Measurements from ENCODE around the gene SLC66A1. TPM values are rescaled to one million over a fixed set of nuclear protein-coding genes. Genes with fewer than 3 reads are reported as not detected.
A peak's percentile ranks its signal among the peaks of the same experiment; 100 is the strongest.

The SLC66A1 gene
- total and polyA plus RNA-seq, 9 of the 15 experiments (the other 6 are each of a cell fraction or from before 2014, with no cell fraction given), result 1.2 to 40.8 (median 18.6) TPM

DNA sequence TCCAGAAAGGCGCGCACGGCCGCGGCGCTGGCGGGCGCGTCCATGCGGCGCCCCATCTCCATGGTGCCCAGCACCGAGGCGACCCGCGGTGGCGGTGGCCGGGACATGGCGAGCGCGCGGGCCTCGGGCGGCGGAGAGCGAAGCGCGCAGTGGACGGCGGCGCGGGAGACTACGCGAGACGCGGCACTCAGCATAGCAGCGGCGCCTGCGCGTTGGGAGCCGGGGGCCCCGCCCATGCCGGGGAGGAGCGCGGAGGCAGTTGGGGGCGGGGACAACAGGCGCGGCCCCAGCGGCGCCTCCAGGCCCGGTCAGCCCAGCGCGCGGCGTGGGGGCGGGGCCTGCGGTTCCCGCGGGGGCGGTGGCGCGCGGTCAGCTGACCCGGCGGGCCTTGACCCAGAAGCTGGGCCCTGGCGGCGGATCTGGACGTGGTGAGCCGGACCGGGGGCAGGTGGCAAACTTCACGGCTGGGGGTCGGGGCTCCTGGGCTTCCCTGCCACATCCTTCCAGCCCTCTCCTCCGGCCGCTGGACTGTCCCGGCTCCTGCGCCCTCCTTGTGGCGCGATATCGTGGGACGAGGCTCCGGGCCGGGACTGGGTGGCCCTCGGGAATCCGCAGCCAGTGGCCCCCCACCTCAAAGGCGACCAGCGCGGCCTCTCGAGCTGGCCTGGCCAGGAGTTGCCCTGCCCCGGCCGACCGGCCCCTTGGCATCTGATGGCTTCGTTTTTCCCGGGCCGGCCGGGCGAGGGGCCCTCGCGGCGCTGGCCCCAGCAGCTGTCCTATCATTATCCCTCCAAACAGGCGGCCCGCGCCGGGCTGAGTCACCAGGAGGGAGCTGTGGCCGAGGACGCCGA, at the start of gene SLC66A1, which contains the start of gene AKR7A2 (continued):
- no peak; the same call in 1 of the 2 replicates for TF ChIP-seq E2F4 (CRISPR knock-in tag; IDR thresholded peaks at IDR 0.05; ENCODE audit: low read depth)
- TF ChIP-seq FOXK1 (CRISPR knock-in tag; IDR thresholded peaks at IDR 0.05; ENCODE audit: borderline replicate concordance), result 0 out of 2 replicates have a peak, but pooled peaks have one; percentile 77
- no peak for TF ChIP-seq U2AF2 (optimal IDR thresholded peaks at IDR 0.05; ENCODE audit: low read depth, low read length)
- TF ChIP-seq, protein P1, sequence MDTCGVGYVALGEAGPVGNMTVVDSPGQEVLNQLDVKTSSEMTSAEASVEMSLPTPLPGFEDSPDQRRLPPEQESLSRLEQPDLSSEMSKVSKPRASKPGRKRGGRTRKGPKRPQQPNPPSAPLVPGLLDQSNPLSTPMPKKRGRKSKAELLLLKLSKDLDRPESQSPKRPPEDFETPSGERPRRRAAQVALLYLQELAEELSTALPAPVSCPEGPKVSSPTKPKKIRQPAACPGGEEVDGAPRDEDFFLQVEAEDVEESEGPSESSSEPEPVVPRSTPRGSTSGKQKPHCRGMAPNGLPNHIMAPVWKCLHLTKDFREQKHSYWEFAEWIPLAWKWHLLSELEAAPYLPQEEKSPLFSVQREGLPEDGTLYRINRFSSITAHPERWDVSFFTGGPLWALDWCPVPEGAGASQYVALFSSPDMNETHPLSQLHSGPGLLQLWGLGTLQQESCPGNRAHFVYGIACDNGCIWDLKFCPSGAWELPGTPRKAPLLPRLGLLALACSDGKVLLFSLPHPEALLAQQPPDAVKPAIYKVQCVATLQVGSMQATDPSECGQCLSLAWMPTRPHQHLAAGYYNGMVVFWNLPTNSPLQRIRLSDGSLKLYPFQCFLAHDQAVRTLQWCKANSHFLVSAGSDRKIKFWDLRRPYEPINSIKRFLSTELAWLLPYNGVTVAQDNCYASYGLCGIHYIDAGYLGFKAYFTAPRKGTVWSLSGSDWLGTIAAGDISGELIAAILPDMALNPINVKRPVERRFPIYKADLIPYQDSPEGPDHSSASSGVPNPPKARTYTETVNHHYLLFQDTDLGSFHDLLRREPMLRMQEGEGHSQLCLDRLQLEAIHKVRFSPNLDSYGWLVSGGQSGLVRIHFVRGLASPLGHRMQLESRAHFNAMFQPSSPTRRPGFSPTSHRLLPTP (IDR thresholded peaks at IDR 0.05; ENCODE audit: borderline replicate concordance, extremely low read depth, insufficient read length), result no peak
- TF ChIP-seq ZNF274 (IDR thresholded peaks at IDR 0.05; ENCODE audit: borderline replicate concordance, low read depth, low read length), result no peak; the same call in 1 of the 2 replicates
- no peak for TF ChIP-seq KDM1A (IDR thresholded peaks at IDR 0.05)
- no peak for TF ChIP-seq GTF2A2 (tag; IDR thresholded peaks at IDR 0.05)
- TF ChIP-seq NR3C1 (CRISPR knock-in tag; IDR thresholded peaks at IDR 0.05), result peak; percentile 76; the same call in 1 of the 2 replicates
- no peak for TF ChIP-seq ZNF76 (CRISPR knock-in tag; IDR thresholded peaks at IDR 0.05; ENCODE audit: borderline replicate concordance)
- TF ChIP-seq GTF2F1 (IDR thresholded peaks at IDR 0.05; ENCODE audit: low read depth, low read length), result no peak
- peak; percentile 82 for TF ChIP-seq FOXP1 (CRISPR knock-in tag; IDR thresholded peaks at IDR 0.05)
- TF ChIP-seq ZFP36 (IDR thresholded peaks at IDR 0.05; ENCODE audit: low read depth, low read length, partially characterized antibody), result no peak
- TF ChIP-seq ADNP (tag; IDR thresholded peaks at IDR 0.05), result no peak
- TF ChIP-seq EGR1 (conservative IDR thresholded peaks at IDR 0.05), result peak; percentile 61
- TF ChIP-seq FUS (optimal IDR thresholded peaks at IDR 0.05; ENCODE audit: low read depth, low read length), result no peak
- no peak for TF ChIP-seq NFYB (IDR thresholded peaks at IDR 0.05; ENCODE audit: extremely low read depth, insufficient read length)
- TF ChIP-seq, protein P2, sequence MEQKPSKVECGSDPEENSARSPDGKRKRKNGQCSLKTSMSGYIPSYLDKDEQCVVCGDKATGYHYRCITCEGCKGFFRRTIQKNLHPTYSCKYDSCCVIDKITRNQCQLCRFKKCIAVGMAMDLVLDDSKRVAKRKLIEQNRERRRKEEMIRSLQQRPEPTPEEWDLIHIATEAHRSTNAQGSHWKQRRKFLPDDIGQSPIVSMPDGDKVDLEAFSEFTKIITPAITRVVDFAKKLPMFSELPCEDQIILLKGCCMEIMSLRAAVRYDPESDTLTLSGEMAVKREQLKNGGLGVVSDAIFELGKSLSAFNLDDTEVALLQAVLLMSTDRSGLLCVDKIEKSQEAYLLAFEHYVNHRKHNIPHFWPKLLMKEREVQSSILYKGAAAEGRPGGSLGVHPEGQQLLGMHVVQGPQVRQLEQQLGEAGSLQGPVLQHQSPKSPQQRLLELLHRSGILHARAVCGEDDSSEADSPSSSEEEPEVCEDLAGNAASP (IDR thresholded peaks at IDR 0.05), result no peak
- no peak for TF ChIP-seq PBX2 (CRISPR knock-in tag; IDR thresholded peaks at IDR 0.05; ENCODE audit: low read depth)
- TF ChIP-seq PBX2 (tag; conservative IDR thresholded peaks at IDR 0.05; ENCODE audit: low read depth), result no peak
- peak; percentile 64 for TF ChIP-seq ZNF263 (CRISPR knock-in tag; IDR thresholded peaks at IDR 0.05; ENCODE audit: borderline replicate concordance)

All from K562 (cell line).